Heart left ventricle (tissue), 13 donors: ENCODE data around the gene SPDL1.

Experiments used
- CTCF ChIP-seq, 12 donors: fragments of 200-600 bp; sonication (generic) in 4 of 12; IDR thresholded peaks; one replicate each; pipeline versions ENCODE4 v1.5.0 to v1.8.0; 2018 to 2022; ENCODE audit warnings: antibody characterized with exemption in 12 of 12, mild to moderate bottlenecking in 5 of 12
- POLR2A ChIP-seq, 2 donors: fragments of 450-650 bp; IDR thresholded peaks; one replicate each; pipeline ENCODE4 v1.6.1; 2017; ENCODE audit warnings: antibody characterized with exemption in 2 of 2, mild to moderate bottlenecking in 2 of 2, moderate library complexity in 2 of 2
- donor health status: ischemic (EF 13 %, LVEDD 7.1; RV severe dilation, severe dysfunction).
- donor health status: DM: no; HTN: yes; CAD: no.
- donor health status: DM: no; HTN: no; CAD: no.
- donor health status: ischemic (EF 25% LVEDD 6.9; RV normal size, moderate dysfunction).
- donor health status: ischemic (EF 25% LVEDD 5.7; RV mildly dilated, moderate dysfunction).
- donor health status: ischemic (EF 35%, LVEDD 5.7; RV mildly dilated, moderate dysfunction).
- donor health status: nonischemic (EF 11% LVEDD 7.7; RV severe dilation, severe dysfunction).
- donor health status: DM: yes; HTN: yes; CAD: no.
- donor health status: PGD.
- donor health status: ischemic (EF 29% LVEDD 5.4; RV normal size, mild dysfunction).
- donor health status: nonischemic (EF 23%, LVEDD 6.1; RV moderate dilation, normal function).

DNA sequence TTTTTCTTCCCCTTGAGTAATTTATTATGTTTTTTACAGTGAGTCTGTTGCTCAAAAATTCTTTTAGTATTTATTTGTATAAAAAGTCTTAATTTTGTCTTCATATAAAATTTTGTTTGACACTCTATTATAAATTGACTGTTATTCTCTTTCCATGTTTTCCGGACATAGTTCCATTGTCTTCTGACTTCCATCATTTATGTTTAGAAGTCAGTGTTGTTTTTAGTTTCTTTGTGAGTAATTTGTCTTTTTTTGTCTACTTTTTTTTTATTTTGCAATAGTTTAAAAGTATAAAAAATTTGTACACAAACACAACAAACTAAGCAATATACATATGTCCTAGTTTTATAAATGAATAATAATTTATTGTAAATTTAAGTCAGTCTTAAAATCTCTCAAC, 25.7 kb upstream of the SPDL1 start:
- TF ChIP-seq CTCF (IDR thresholded peaks at IDR 0.05) (no peak), POLR2A (IDR thresholded peaks at IDR 0.05) (no peak)
